Prostate gland (tissue), 2 donors: Measurements from ENCODE around the gene SRSF5. TPM values are rescaled to one million over a fixed set of nuclear protein-coding genes. Genes with fewer than 3 reads are reported as not detected.

Experiments
- DNase-seq: peaks from one replicate; pipeline ENCODE4 v3.0.0-alpha.2; 2019; ENCODE audit warnings: low spot score
- H3K27ac ChIP-seq, 2 donors: fragments of 200-600 bp; sonication (generic); 2 replicates each; pipeline ENCODE4 v1.5.1; 2017 to 2019
- H3K27me3 ChIP-seq: fragments of 200-600 bp; sonication (generic); replicated peaks from 2 replicates; pipeline ENCODE4 v1.5.1; 2019; ENCODE audit not compliant: insufficient read depth
- H3K36me3 ChIP-seq, 2 donors: fragments of 200-600 bp; sonication (generic); 1 replicate in 1 of 2; 2 replicates in 1 of 2; pipeline versions ENCODE4 v1.5.1 to v1.8.1; 2017 to 2019
- H3K4me1 ChIP-seq: fragments of 200-600 bp; sonication (generic); replicated peaks from 2 replicates; pipeline ENCODE4 v1.5.1; 2019
- H3K4me3 ChIP-seq, 2 donors: fragments of 200-600 bp; sonication (generic); 2 replicates each; pipeline ENCODE4 v1.5.1; 2017 to 2019
- H3K9me3 ChIP-seq: fragments of 200-600 bp; sonication (generic); 2 replicates; pipeline ENCODE4 v1.5.1; 2017
- POLR2A ChIP-seq: fragments of 450-650 bp; IDR thresholded peaks from one replicate; pipeline ENCODE4 v1.6.1; 2016; ENCODE audit warnings: antibody characterized with exemption, mild to moderate bottlenecking
- POLR2AphosphoS5 ChIP-seq: sonication (generic); formaldehyde crosslinking; IDR thresholded peaks from one replicate; pipeline ENCODE4 v1.6.1; 2017; ENCODE audit warnings: antibody characterized with exemption
- WGBS: methylation state at CpG from one replicate; pipeline ENCODE4 v1.1.5; 2018; 5-methylcytosine and 5-hydroxymethylcytosine counted together
- intact Hi-C: fragments of 100-400 bp; cut with DNase I; formaldehyde crosslinking; loops from one replicate; pipeline ENCODE4 v1.14.2; 2022
- total RNA-seq, 2 donors: library from RNA; depleted of rRNA; stranded (reverse); fragments of >200 nt; gene quantifications; one replicate each; pipeline ENCODE4 v1.1.0, GENCODE V29; 2016
- TF ChIP-seq, protein P1 (sequence below), 4 experiments: fragments of 200-600 bp in 2 of 4; fragments of 450-650 bp in 2 of 4; sonication (generic) in 2 of 4; IDR thresholded peaks; 1 replicate in 3 of 4; 2 replicates in 1 of 4; pipeline ENCODE4 v1.5.1; 2016 to 2019; ENCODE audit warnings: antibody characterized with exemption in 4 of 4, mild to moderate bottlenecking in 2 of 4, moderate library complexity in 2 of 4

The SRSF5 gene
- total RNA-seq, 2 donors from 2014 or later = 206 to 338 TPM

DNA sequence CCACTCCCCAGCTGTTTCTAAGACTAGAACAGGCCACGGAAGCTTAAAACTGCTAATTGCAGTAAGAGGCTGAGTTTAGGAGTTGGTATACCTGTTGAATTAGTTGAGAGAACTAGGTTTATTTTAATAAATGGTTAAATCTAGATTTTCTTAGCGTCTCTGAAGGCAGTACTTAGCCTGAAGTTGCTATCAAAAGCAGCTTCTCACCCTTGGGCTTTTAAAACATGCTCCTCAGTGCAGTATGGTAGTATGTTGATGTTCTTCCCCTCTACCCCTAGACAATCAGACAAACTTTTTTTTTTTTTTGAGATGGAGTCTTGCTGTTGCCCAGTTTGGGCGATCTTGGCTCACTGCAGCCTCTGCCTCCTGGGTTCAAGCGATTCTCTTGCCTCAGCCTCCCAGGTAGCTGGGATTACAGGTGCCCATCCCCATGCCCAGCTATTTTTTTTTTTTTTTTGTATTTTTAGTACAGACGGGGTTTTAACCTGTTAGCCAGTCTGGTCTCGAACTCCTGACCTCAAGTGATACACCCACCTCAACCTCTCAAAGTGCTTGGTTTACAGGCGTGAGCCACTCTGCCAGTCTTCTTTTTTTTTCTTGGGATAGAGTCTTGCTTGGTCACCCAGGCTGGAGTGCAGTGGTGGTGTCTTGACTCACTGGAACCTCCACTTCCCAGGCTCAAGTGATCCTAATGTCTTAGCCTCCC lies 6.8 kb downstream of the SRSF5 start:
- no peaks in the 10 kb centered on the region for H3K9me3 ChIP-seq
- peaks cover 0 to 16% of the 10 kb centered on the region in 2 donors for H3K36me3 ChIP-seq
- no peaks in the 10 kb centered on the region for H3K4me1 ChIP-seq
- 95% methylated on average over 7 of the region's 7 CpGs for WGBS
- TF ChIP-seq POLR2AphosphoS5 (no peak), POLR2A (no peak)
- TF ChIP-seq, protein P1, sequence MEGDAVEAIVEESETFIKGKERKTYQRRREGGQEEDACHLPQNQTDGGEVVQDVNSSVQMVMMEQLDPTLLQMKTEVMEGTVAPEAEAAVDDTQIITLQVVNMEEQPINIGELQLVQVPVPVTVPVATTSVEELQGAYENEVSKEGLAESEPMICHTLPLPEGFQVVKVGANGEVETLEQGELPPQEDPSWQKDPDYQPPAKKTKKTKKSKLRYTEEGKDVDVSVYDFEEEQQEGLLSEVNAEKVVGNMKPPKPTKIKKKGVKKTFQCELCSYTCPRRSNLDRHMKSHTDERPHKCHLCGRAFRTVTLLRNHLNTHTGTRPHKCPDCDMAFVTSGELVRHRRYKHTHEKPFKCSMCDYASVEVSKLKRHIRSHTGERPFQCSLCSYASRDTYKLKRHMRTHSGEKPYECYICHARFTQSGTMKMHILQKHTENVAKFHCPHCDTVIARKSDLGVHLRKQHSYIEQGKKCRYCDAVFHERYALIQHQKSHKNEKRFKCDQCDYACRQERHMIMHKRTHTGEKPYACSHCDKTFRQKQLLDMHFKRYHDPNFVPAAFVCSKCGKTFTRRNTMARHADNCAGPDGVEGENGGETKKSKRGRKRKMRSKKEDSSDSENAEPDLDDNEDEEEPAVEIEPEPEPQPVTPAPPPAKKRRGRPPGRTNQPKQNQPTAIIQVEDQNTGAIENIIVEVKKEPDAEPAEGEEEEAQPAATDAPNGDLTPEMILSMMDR (IDR thresholded peaks at IDR 0.05) = no peak
- intact Hi-C loops = no loop called here
- no peak overlapping the region for H3K4me3 ChIP-seq
- H3K27ac ChIP-seq = no peak overlapping the region
- no peak for DNase-seq
- no peaks in the 10 kb centered on the region for H3K27me3 ChIP-seq

DNA sequence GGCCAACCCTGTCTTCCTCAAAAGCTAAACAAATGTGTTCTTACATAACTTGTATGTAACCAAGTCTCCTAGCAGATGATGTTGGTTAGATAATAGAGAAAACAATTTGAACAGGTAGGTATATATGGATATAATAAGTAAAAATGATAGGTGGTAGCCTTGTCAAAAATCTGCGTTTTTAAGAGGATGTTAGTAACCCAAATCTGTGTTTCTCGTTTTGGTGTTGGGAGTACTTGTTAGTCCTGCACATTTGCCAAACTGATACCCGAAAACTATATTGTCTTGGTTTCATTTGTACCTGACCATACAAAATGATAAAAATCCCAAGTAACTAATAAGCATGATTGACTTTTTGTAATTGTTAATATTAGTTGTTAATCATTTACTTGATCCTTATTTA lies 8.1 kb downstream of the SRSF5 start:
- Histone ChIP-seq H3K4me3 (no peak overlapping the region), H3K27me3 (no peaks in the 10 kb centered on the region), H3K4me1 (no peaks in the 10 kb centered on the region), H3K36me3 (peaks cover 0 to 9% of the 10 kb centered on the region in 2 donors), H3K27ac (no peak overlapping the region), H3K9me3 (no peaks in the 10 kb centered on the region)
- WGBS = 85% methylated on average over 3 of the region's 3 CpGs
- no peak for DNase-seq
- intact Hi-C loops = no loop called here
- TF ChIP-seq, protein P1 (IDR thresholded peaks at IDR 0.05) = no peak
- TF ChIP-seq POLR2AphosphoS5 (no peak), POLR2A (no peak)

DNA sequence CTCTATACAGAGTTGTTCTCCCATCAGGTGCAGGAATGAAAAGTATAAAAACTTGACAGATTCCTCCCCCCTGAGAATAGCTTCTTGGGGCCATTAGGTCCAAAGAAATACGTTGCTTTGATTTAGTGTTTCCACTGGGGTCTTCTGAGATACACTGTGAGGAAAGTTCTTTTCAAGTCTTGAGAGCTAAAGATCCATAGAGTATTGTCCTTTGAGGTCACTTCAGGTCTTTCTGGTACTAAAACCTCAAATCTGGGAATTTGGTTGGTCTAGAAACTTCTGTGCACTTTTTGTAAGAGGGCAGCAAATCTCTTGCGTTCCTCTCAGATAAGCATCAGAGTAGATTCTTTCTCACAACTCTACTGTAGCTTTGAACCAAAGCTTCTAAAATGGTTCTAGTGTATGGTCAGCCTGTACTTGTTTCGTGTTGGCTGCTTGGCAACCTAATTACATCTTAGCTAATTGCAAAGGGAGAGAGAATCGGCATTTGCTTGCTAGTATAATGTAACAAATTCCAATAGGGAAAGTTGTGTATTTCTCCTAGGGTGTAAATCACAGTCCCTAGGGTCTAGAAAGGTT lies 10.0 kb downstream of the SRSF5 start:
- 66% methylated on average over 4 of the region's 4 CpGs for WGBS
- TF ChIP-seq, protein P1 (IDR thresholded peaks at IDR 0.05) = no peak
- no peak for TF ChIP-seq POLR2A
- no peak for TF ChIP-seq POLR2AphosphoS5
- Histone ChIP-seq H3K27ac (no peak overlapping the region), H3K4me1 (no peaks in the 10 kb centered on the region), H3K9me3 (no peaks in the 10 kb centered on the region), H3K27me3 (no peaks in the 10 kb centered on the region), H3K4me3 (no peak overlapping the region), H3K36me3 (no peaks in the 10 kb centered on the region)
- DNase-seq = no peak
- intact Hi-C loops = no loop called here

DNA sequence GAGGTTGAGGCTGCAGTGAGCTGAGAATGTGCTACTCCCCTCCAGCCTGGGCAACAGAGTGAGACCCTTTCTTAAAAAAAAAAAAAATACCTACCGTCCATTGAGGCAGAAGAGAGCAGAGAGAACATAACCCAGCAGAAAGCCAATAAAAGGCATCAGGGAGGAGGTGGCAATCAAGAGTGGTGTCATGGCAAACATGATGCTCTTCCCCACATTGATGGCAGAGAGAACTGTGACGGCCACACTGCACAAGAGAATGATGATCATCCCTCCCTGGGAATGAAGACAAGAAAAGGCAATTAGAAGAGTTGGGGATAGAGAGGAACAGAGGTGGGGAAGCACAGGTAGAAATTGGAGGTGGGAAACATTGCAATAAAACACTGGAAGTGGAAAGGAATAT lies 12.1 kb downstream of the SRSF5 start:
- Histone ChIP-seq H3K4me1 (no peaks in the 10 kb centered on the region), H3K27ac (no peak overlapping the region), H3K4me3 (no peak overlapping the region), H3K36me3 (no peaks in the 10 kb centered on the region), H3K9me3 (no peaks in the 10 kb centered on the region), H3K27me3 (no peaks in the 10 kb centered on the region)
- intact Hi-C loops = no loop called here
- no peak for DNase-seq
- TF ChIP-seq, protein P1 (IDR thresholded peaks at IDR 0.05) = no peak
- TF ChIP-seq POLR2A = no peak
- TF ChIP-seq POLR2AphosphoS5 = no peak
- 90% methylated on average over 2 of the region's 2 CpGs for WGBS

DNA sequence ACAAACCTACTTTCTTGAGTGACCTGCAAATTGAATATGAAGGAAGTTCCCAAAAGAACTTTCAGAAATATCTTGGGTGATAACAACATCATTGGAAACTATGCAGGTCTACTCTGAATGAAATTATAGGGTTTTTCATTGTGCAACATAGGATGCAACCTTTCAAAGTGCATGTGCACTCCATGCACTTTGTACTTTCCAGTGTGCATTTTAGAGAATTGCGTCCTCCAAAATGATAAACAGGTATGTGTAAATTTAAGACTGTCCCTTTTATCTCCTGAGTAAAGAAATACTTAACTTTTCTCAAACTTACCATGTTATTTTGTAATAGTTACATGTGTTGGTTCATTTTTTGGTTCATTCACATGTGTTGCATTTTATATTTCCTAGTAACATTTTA lies 13.2 kb downstream of the SRSF5 start:
- no peaks in the 10 kb centered on the region for H3K27me3 ChIP-seq
- no peak overlapping the region for H3K27ac ChIP-seq
- H3K9me3 ChIP-seq = no peaks in the 10 kb centered on the region
- no peak overlapping the region for H3K4me3 ChIP-seq
- H3K4me1 ChIP-seq = no peaks in the 10 kb centered on the region
- no peak for DNase-seq
- H3K36me3 ChIP-seq = no peaks in the 10 kb centered on the region
- intact Hi-C loops = no loop called here
- TF ChIP-seq POLR2A (no peak), POLR2AphosphoS5 (no peak)
- TF ChIP-seq, protein P1 (IDR thresholded peaks at IDR 0.05) = no peak
- WGBS = 91% methylated on average over 1 of the region's 1 CpG
